Fibroblast of lung (primary cell): ENCODE results near the gene NRCAM. TPM values are rescaled to one million over a fixed set of nuclear protein-coding genes. Genes with fewer than 3 reads are reported as not detected.

Experiments
- DNase-seq, 2 donors: peaks; one replicate each; pipeline versions ENCODE4 v3.0.0 to v3.0.0-alpha.2; 2010; ENCODE audit warnings: low read depth in 2 of 2
- H2AFZ ChIP-seq: 2 replicates; pipeline ENCODE4 v1.5.1; 2012; ENCODE audit warnings: low read length, control low read depth, inconsistent platforms
- H3K27ac ChIP-seq: 2 replicates; pipeline ENCODE4 v1.5.1; 2011; ENCODE audit warnings: low read length, control low read depth; ENCODE audit not compliant: insufficient read depth
- H3K27me3 ChIP-seq: 2 replicates; pipeline ENCODE4 v1.5.1; 2011; ENCODE audit warnings: mild to moderate bottlenecking, low read length; ENCODE audit not compliant: control insufficient read depth, insufficient read depth
- H3K36me3 ChIP-seq: 2 replicates; pipeline ENCODE4 v1.5.1; 2011; ENCODE audit warnings: low read length; ENCODE audit not compliant: control insufficient read depth, insufficient read depth
- H3K4me1 ChIP-seq: 2 replicates; pipeline ENCODE4 v1.5.1; 2011; ENCODE audit warnings: low read length; ENCODE audit not compliant: control insufficient read depth, insufficient read depth; ENCODE audit errors: extremely low read depth
- H3K4me2 ChIP-seq: 2 replicates; pipeline ENCODE4 v1.5.1; 2011; ENCODE audit warnings: low read length, control low read depth; ENCODE audit not compliant: insufficient read depth; ENCODE audit errors: extremely low read depth
- H3K4me3 ChIP-seq, 4 experiments: fragments of 200-600 bp in 1 of 4; sonication (generic) in 1 of 4; replicated peaks in 1 of 4; 2 replicates each; pipeline ENCODE4 v1.5.1; 2011 to 2016; ENCODE audit warnings: low read length in 4 of 4, low read depth in 3 of 4, mild to moderate bottlenecking in 3 of 4, control low read depth in 2 of 4, inconsistent platforms in 1 of 4, mixed read lengths in 1 of 4; ENCODE audit not compliant: insufficient read depth in 1 of 4; ENCODE audit errors: control extremely low read depth in 1 of 4
- H3K79me2 ChIP-seq: 2 replicates; pipeline ENCODE4 v1.5.1; 2012; ENCODE audit warnings: mild to moderate bottlenecking, low read length, inconsistent platforms; ENCODE audit not compliant: control insufficient read depth, insufficient read depth
- H3K9ac ChIP-seq: 2 replicates; pipeline ENCODE4 v1.5.1; 2011; ENCODE audit warnings: mild to moderate bottlenecking, low read length, control low read depth; ENCODE audit not compliant: insufficient read depth
- H3K9me3 ChIP-seq: 2 replicates; pipeline ENCODE4 v1.5.1; 2012; ENCODE audit warnings: low read depth, low read length; ENCODE audit not compliant: control insufficient read depth, insufficient read depth
- H4K20me1 ChIP-seq: 2 replicates; pipeline ENCODE4 v1.5.1; 2011; ENCODE audit warnings: low read length; ENCODE audit not compliant: control insufficient read depth, insufficient read depth; ENCODE audit errors: extremely low read depth
- EZH2 ChIP-seq: IDR thresholded peaks from 2 replicates; pipeline ENCODE4 v1.5.1; 2012; ENCODE audit warnings: low read length, control low read depth, mild to moderate bottlenecking; ENCODE audit errors: missing control alignments
- polyA plus RNA-seq, 2 donors: library from polyadenylated mRNA; depleted of rRNA in 1 of 2; stranded (reverse) in 1 of 2; unstranded in 1 of 2; fragments of >200 nt; gene quantifications; 2 replicates each; pipeline ENCODE4 v1.2.1, GENCODE V29; 2011 to 2012; ENCODE audit warnings: missing spikeins in 1 of 2
- total RNA-seq: library from RNA; depleted of rRNA; stranded (reverse); fragments of >200 nt; gene quantifications from 2 replicates; pipeline ENCODE4 v1.2.1, GENCODE V29; 2014
- TF ChIP-seq, protein P1 (sequence below), 2 donors: IDR thresholded peaks in 1 of 2; conservative IDR thresholded peaks in 1 of 2; 1 replicate in 1 of 2; 2 replicates in 1 of 2; pipeline ENCODE4 v1.5.1; 2011 to 2012; ENCODE audit warnings: low read length in 2 of 2, control low read depth in 1 of 2, inconsistent platforms in 1 of 2, low read depth in 1 of 2, mild to moderate bottlenecking in 1 of 2

Gene NRCAM
- total and polyA plus RNA-seq, 2 donors (not counting 1 experiment from before 2014, with no cell fraction given), result 2.1 to 2.2 TPM

DNA sequence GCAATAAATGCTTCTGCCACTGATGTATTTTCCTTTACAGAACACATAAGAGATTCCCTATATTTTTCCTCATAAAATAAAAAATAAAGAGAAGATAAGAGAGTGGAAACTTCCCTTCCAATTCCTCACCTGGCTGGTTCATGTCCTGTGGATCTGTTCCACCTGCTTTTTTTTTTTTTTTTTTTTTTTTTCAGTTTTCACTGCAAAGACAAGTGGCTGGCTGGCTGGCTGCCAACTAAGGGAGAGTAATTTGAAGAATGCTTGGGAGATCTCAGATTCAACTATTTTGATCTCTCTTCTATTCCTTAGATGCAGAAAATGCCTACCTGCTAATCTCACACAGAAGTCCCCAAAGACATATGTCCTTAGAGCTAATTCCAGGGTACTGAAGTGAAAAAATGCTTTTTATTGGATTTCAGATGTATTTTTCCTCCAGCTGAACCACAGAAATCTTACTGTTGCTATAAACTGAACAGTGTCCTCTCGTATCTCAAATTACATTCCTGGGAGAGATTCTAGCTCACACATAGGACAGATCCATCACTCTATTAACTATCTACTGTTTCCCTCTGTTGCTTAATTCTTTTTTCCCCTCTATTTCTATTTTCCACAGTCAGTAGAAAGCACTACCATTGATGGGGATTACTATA lies 120.8 kb downstream of the NRCAM start:
- no peaks in the 10 kb centered on the region for H3K36me3 ChIP-seq
- DNase-seq, result peak; percentile 20 to 45
- H3K9me3 ChIP-seq, result no peaks in the 10 kb centered on the region
- no peak overlapping the region for H2AFZ ChIP-seq
- no peak overlapping the region for H3K9ac ChIP-seq
- no peaks in the 10 kb centered on the region for H3K79me2 ChIP-seq
- H3K4me1 ChIP-seq, result no peaks in the 10 kb centered on the region
- H3K27ac ChIP-seq, result no peak overlapping the region
- H3K4me3 ChIP-seq, result no peak overlapping the region
- no peaks in the 10 kb centered on the region for H3K27me3 ChIP-seq
- TF ChIP-seq EZH2, result no peak
- no peaks in the 10 kb centered on the region for H4K20me1 ChIP-seq
- no peak overlapping the region for H3K4me2 ChIP-seq

DNA sequence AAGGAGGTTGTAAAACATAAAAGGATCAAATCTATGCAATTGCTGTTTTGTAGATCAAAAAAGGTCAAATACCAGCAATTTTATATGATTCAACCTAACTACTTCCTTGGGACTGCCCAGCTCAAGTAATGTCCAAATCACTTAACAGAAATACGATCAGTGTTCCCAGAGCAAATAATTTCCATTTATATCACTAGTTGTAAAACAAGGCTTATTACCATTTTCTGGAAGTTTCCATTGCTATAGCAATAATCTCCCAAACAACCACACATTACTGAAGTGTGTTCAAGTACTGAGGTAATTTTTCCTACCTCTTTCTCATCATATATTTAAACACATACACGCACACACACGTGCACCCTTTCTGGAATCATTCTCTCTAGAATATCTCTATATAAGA lies 123.3 kb downstream of the NRCAM start:
- Histone ChIP-seq H3K36me3 (no peaks in the 10 kb centered on the region), H3K27ac (no peak overlapping the region), H3K4me1 (no peaks in the 10 kb centered on the region), H3K9me3 (no peaks in the 10 kb centered on the region), H4K20me1 (no peaks in the 10 kb centered on the region), H3K4me3 (no peak overlapping the region), H3K27me3 (no peaks in the 10 kb centered on the region), H3K4me2 (no peak overlapping the region), H3K9ac (no peak overlapping the region), H3K79me2 (no peaks in the 10 kb centered on the region), H2AFZ (no peak overlapping the region)
- no peak for TF ChIP-seq EZH2
- TF ChIP-seq, protein P1, sequence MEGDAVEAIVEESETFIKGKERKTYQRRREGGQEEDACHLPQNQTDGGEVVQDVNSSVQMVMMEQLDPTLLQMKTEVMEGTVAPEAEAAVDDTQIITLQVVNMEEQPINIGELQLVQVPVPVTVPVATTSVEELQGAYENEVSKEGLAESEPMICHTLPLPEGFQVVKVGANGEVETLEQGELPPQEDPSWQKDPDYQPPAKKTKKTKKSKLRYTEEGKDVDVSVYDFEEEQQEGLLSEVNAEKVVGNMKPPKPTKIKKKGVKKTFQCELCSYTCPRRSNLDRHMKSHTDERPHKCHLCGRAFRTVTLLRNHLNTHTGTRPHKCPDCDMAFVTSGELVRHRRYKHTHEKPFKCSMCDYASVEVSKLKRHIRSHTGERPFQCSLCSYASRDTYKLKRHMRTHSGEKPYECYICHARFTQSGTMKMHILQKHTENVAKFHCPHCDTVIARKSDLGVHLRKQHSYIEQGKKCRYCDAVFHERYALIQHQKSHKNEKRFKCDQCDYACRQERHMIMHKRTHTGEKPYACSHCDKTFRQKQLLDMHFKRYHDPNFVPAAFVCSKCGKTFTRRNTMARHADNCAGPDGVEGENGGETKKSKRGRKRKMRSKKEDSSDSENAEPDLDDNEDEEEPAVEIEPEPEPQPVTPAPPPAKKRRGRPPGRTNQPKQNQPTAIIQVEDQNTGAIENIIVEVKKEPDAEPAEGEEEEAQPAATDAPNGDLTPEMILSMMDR (conservative IDR thresholded peaks at IDR 0.05 in 1 of 2, IDR thresholded peaks at IDR 0.05 in 1 of 2; ENCODE audit: low read depth in 1 of 2, low read length in 2 of 2), result no peak
- no peak for DNase-seq

DNA sequence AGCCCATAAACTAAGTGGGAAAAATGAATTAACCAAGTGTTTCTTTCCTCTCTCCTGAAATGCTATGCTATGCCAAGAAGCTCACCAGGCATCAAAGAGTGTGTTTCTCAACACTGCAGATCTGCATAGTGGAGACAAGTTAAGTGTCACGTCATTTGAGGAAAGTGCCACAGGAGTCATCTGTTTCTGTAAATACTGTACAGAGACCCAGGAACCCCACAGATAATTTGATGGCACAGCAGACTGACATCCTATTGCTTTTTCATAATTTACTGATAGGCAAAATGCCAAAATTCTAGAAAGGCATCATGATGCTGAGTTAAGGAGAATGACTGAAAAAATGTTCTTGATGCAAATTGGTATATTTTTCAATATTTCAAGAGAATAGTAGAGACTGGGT lies 124.3 kb downstream of the NRCAM start:
- H2AFZ ChIP-seq, result no peak overlapping the region
- H4K20me1 ChIP-seq, result no peaks in the 10 kb centered on the region
- H3K4me2 ChIP-seq, result no peak overlapping the region
- H3K27ac ChIP-seq, result no peak overlapping the region
- no peak overlapping the region for H3K4me3 ChIP-seq
- H3K9me3 ChIP-seq, result no peaks in the 10 kb centered on the region
- no peaks in the 10 kb centered on the region for H3K27me3 ChIP-seq
- TF ChIP-seq, protein P1 (conservative IDR thresholded peaks at IDR 0.05 in 1 of 2, IDR thresholded peaks at IDR 0.05 in 1 of 2; ENCODE audit: low read depth in 1 of 2, low read length in 2 of 2), result no peak
- TF ChIP-seq EZH2, result no peak
- DNase-seq, result no peak
- H3K79me2 ChIP-seq, result no peaks in the 10 kb centered on the region
- H3K4me1 ChIP-seq, result no peaks in the 10 kb centered on the region
- H3K36me3 ChIP-seq, result no peaks in the 10 kb centered on the region
- H3K9ac ChIP-seq, result no peak overlapping the region
